ENCODE results near the gene HPS4. TPM values are rescaled to one million over a fixed set of nuclear protein-coding genes. Genes with fewer than 3 reads are reported as not detected.
A peak's percentile ranks its signal among the peaks of the same experiment; 100 is the strongest.

HPS4 gene
- total and polyA plus RNA-seq, 2 experiments from 2014 or later: 16.2 to 27.1 TPM

DNA sequence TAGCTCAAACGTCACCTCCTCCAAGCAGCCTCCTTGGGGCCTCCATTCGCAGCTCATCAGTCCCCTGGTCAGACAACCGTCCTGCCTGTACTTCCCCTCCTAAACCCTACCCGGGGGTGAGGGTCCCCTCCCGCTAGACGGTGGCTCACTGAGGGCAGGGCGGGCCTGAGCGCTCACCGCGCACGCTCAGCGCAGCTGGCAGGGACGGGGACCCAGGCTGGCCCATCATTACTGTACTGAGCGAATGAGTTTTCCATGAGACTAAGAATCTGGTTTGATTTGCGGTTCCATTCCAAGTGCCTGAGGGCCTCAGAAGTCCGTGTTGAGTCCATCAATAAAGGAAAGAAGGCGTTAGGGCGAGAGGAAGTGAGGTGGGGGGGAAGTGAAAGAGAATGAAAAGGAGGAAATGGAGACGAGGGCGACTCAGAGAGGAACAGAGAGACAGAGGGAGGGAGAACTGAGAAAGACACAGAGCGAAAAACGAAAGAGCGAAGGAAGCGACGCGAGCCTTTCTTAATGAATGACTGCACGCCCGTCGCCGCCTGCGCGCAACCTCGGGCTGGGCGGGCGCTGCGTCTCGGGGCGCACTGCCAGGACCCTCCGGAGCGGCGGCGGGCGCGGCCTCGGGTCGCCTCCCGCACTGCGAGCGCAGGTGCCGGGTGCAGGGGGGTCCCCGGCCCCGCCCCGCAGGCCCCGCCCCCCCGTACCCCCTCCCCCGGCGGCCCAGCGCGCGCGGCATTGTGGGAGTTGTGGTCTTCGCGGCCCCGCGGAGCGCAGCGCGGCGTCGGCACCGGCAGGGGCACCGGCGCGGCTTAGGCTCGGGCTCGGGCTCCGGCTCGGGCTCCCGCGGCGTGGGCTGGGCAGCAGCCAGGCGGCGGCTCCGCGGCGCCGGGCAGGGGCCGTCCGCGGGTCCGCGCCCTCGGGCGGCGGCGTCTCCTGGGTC lies 54.8 kb downstream of the HPS4 start, which contains the start of gene ASPHD2:
Gene ASPHD2, plus strand, starts transcription at position 746 of the 943 bp plus-strand sequence. CDS start 4,356 bp downstream, outside the sequence.
- H2AFZ ChIP-seq: peak within 1 kb of the TSS; percentile 99
- H3K36me3 ChIP-seq (ENCODE audit: low read depth): no peaks in the 10 kb centered on the region
- H3F3A ChIP-seq (ENCODE audit: insufficient read depth): 0 out of 2 replicates have a peak, but pooled peaks cover 6% of the 10 kb centered on the region
- no peaks in the 10 kb centered on the region for H3K9me3 ChIP-seq (ENCODE audit: low read depth)
- 4 to 6% methylated on average over 34 to 56 of the region's 96 CpGs for WGBS, 2 experiments (ENCODE audit: low coverage in 1 of 2, low lambda C conversion rate in 2 of 2, missing lambda C conversion rate in 2 of 2)
- no peaks in the 10 kb centered on the region for H3K79me2 ChIP-seq (ENCODE audit: insufficient read depth)
- no peaks in the 10 kb centered on the region for H3K4me1 ChIP-seq (ENCODE audit: insufficient read depth)
- no peaks in the 10 kb centered on the region for H3K9me2 ChIP-seq (ENCODE audit: insufficient read depth)
- H3K27ac ChIP-seq: peak within 1 kb of the TSS; percentile 49
- in situ Hi-C loops (cut with MboI): no loop called here
- no peaks in the 10 kb centered on the region; the same call in 1 of the 2 replicates for H3K27me3 ChIP-seq (replicated peaks; ENCODE audit: insufficient read depth)
- no peaks in the 10 kb centered on the region for H4K20me1 ChIP-seq (ENCODE audit: insufficient read depth)
- peak; percentile 80 for DNase-seq
- TF ChIP-seq EZH2 (IDR thresholded peaks at IDR 0.05; ENCODE audit: insufficient read depth, poor library complexity, severe bottlenecking): no peak
- TF ChIP-seq EZH2phosphoT487 (IDR thresholded peaks at IDR 0.05; ENCODE audit: insufficient read depth, low read depth): no peak
- peak within 1 kb of the TSS; percentile 98 for H3K4me3 ChIP-seq
- H3K4me2 ChIP-seq (ENCODE audit: unreplicated experiment): peak within 1 kb of the TSS; percentile 92
- H3K9ac ChIP-seq: peak within 1 kb of the TSS; percentile 80

DNA sequence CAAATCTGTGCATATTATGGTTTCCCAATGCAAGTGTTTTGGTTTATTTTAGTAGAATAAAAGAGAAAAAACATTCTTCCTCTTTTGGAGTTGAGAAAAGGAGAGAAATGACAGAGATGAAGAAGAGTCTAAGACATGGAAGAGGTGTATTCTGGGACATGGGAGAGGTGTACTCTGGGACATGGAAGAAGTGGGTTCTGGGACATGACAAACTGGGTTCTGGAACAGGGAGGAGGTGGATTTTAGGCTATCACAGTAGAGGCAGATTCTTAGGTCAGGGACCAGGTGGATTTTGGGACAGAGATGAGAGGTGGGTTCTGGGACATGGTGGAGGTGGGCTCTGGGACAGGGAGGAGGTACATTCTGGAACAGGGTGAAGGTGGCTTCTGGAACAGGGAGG lies 56.7 kb downstream of the HPS4 start:
- in situ Hi-C loops (cut with MboI): no loop called here
- Histone ChIP-seq H3K4me1 (ENCODE audit: insufficient read depth) (no peaks in the 10 kb centered on the region), H3K27ac (no peak overlapping the region), H4K20me1 (ENCODE audit: insufficient read depth) (no peaks in the 10 kb centered on the region), H3K27me3 (replicated peaks; ENCODE audit: insufficient read depth) (peaks cover 6% of the 10 kb centered on the region), H3F3A (ENCODE audit: insufficient read depth) (0 out of 2 replicates have a peak, but pooled peaks cover 6% of the 10 kb centered on the region), H3K4me2 (ENCODE audit: unreplicated experiment) (no peak overlapping the region), H3K36me3 (ENCODE audit: low read depth) (no peaks in the 10 kb centered on the region), H3K4me3 (no peak overlapping the region), H3K79me2 (ENCODE audit: insufficient read depth) (no peaks in the 10 kb centered on the region), H3K9me3 (ENCODE audit: low read depth) (no peaks in the 10 kb centered on the region), H2AFZ (no peak overlapping the region), H3K9ac (no peak overlapping the region), H3K9me2 (ENCODE audit: insufficient read depth) (no peaks in the 10 kb centered on the region)
- TF ChIP-seq EZH2 (IDR thresholded peaks at IDR 0.05; ENCODE audit: insufficient read depth, poor library complexity, severe bottlenecking): no peak
- no peak for TF ChIP-seq EZH2phosphoT487 (IDR thresholded peaks at IDR 0.05; ENCODE audit: insufficient read depth, low read depth)
- DNase-seq: no peak

DNA sequence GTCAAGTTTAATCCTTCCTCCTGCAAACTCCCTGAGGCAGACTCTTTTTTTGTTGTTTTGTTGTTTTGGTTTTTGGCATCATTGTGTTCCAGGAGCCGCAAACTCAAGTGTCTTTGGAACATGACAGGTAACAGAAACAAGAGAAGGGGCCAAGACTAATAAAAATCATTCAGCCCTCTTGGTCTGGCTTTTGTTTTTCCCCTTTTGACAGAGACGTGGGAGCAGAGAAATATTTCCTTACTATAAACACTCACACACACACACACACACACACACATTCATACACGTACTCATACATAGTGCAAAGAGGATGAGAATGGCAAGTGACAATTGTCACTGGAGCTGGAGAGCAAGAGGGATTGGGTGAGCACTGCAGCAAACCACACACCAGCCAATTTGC lies 65.0 kb downstream of the HPS4 start:
- TF ChIP-seq EZH2 (IDR thresholded peaks at IDR 0.05; ENCODE audit: insufficient read depth, poor library complexity, severe bottlenecking) (no peak), EZH2phosphoT487 (IDR thresholded peaks at IDR 0.05; ENCODE audit: insufficient read depth, low read depth) (no peak)
- H3K27me3 ChIP-seq (replicated peaks; ENCODE audit: insufficient read depth): peaks cover 31% of the 10 kb centered on the region
- no peak overlapping the region for H3K9ac ChIP-seq
- no peak overlapping the region for H2AFZ ChIP-seq
- no peaks in the 10 kb centered on the region for H3K36me3 ChIP-seq (ENCODE audit: low read depth)
- H3K4me1 ChIP-seq (ENCODE audit: insufficient read depth): peaks cover 11% of the 10 kb centered on the region
- no peak overlapping the region for H3K4me3 ChIP-seq
- no peak overlapping the region for H3K4me2 ChIP-seq (ENCODE audit: unreplicated experiment)
- H3K9me3 ChIP-seq (ENCODE audit: low read depth): no peaks in the 10 kb centered on the region
- H3F3A ChIP-seq (ENCODE audit: insufficient read depth): peaks cover 13% of the 10 kb centered on the region
- WGBS, 2 experiments (ENCODE audit: low coverage in 1 of 2, low lambda C conversion rate in 2 of 2, missing lambda C conversion rate in 2 of 2): 49% methylated on average over 3 of the region's 3 CpGs
- H3K27ac ChIP-seq: no peak overlapping the region
- in situ Hi-C loops (cut with MboI): no loop called here
- no peaks in the 10 kb centered on the region for H3K9me2 ChIP-seq (ENCODE audit: insufficient read depth)
- no peaks in the 10 kb centered on the region for H3K79me2 ChIP-seq (ENCODE audit: insufficient read depth)
- DNase-seq: no peak
- H4K20me1 ChIP-seq (ENCODE audit: insufficient read depth): no peaks in the 10 kb centered on the region

DNA sequence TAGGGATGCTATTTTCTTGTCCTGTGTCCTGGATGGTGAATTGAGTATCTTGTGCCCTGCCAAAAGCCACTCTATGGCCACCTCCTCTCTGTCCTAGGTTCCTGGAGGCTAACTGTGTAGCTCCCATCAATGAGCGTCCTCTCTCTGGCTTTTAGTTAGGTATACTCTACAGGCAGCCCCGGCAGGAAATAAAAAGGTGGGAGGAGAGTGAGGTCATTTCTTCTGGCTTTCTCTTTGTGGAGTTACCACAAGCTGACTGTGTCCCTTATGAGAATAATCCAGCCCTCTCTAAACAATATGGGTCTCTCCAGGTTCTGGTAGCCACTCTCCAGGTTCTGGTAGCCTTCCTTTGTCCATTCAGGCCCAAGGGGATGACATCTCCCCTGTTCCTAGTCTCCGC lies 66.2 kb downstream of the HPS4 start:
- H3K36me3 ChIP-seq (ENCODE audit: low read depth): no peaks in the 10 kb centered on the region
- H3K79me2 ChIP-seq (ENCODE audit: insufficient read depth): no peaks in the 10 kb centered on the region
- peaks cover 11% of the 10 kb centered on the region for H3K4me1 ChIP-seq (ENCODE audit: insufficient read depth)
- no peak overlapping the region for H3K9ac ChIP-seq
- 74 to 77% methylated on average over 3 of the region's 3 CpGs for WGBS, 2 experiments (ENCODE audit: low coverage in 1 of 2, low lambda C conversion rate in 2 of 2, missing lambda C conversion rate in 2 of 2)
- H3K9me2 ChIP-seq (ENCODE audit: insufficient read depth): no peaks in the 10 kb centered on the region
- no peak overlapping the region for H2AFZ ChIP-seq
- TF ChIP-seq EZH2phosphoT487 (IDR thresholded peaks at IDR 0.05; ENCODE audit: insufficient read depth, low read depth) (no peak), EZH2 (IDR thresholded peaks at IDR 0.05; ENCODE audit: insufficient read depth, poor library complexity, severe bottlenecking) (no peak)
- peak overlapping the region; percentile 31 for H3K4me2 ChIP-seq (ENCODE audit: unreplicated experiment)
- H3K4me3 ChIP-seq: no peak overlapping the region
- H4K20me1 ChIP-seq (ENCODE audit: insufficient read depth): no peaks in the 10 kb centered on the region
- H3K27ac ChIP-seq: no peak overlapping the region
- DNase-seq: no peak
- in situ Hi-C loops (cut with MboI): no loop called here
- H3K9me3 ChIP-seq (ENCODE audit: low read depth): no peaks in the 10 kb centered on the region
- H3K27me3 ChIP-seq (replicated peaks; ENCODE audit: insufficient read depth): peaks cover 35% of the 10 kb centered on the region
- H3F3A ChIP-seq (ENCODE audit: insufficient read depth): peaks cover 13% of the 10 kb centered on the region
